GM21360 (cell line): ENCODE data around the gene VAMP1.
A peak's percentile ranks its signal among the peaks of the same experiment; 100 is the strongest.
"Not testable (repeated sequence)": the region's sequence is repeated elsewhere in the genome, so short reads cannot be mapped to it uniquely, and the experiment has no call there.

Source experiments
- ATAC-seq: cut with Tn5 transposase; IDR thresholded peaks from one replicate; pipeline ENCODE4 v1.9.1; 2021; ENCODE audit warnings: mild to moderate bottlenecking, moderate library complexity; ENCODE audit not compliant: unreplicated experiment

Gene VAMP1, protein sequence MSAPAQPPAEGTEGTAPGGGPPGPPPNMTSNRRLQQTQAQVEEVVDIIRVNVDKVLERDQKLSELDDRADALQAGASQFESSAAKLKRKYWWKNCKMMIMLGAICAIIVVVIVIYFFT

DNA sequence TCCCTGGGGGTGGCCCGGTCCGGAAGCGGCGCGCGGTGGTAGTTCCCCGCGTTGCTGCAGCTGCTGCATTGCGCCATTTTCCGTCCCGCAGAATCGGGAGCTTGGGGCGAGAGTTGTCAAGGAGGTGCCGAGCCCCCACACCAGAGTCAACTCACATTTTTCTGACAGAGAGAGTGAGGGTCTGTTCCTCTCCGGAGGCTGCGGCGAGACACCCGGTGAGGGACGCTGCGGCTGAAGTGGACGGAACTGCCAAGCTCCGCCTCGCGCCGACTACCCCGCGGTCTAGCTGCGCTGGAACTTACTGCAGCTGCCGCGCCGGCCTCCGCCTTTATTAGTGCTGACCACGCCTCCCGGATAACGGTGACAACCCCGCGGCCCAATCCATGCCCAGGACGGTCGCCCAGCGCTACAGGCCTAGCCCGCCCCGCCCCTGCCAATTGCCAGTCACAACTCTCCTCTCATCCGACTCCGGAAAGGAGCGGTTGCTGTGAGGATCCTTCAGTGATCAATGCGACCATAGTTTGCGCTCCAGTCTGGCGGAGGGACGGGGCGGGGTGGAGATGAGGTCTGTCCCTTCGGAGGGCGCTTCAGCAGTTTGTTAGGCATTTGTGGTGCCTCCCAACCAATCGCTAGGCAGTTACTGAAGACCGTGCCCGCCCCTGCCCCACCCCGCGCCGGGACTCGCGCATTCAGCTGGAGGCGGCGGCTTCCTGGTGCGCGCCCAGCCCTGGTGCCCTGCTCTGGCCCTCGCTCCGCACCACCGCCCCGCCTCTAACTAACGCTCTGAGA, at the start of gene VAMP1:
Gene VAMP1 (minus strand): TSS at position 303 of the 789 bp plus-strand sequence. CDS start 146 bp downstream, at position 157.
- ATAC-seq, result peak; percentile 86

DNA sequence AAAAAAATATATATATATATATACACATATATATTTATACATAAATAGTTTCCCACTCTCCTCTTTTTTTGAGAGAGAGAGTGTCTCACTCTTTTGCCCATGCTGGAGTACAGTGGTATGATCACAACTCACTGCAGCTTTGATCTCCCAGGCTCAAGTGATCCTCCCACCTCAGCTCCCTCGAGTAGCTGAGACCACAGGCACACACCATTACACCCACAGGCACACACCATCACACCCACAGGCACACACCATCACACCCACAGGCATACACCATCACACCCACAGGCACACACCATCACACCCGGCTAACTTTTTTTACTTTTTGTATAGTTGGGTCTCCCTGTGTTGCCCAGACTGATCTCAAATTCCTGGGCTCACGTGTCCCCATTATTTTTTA, 49.7 kb upstream of the VAMP1 start:
- no peak for ATAC-seq

DNA sequence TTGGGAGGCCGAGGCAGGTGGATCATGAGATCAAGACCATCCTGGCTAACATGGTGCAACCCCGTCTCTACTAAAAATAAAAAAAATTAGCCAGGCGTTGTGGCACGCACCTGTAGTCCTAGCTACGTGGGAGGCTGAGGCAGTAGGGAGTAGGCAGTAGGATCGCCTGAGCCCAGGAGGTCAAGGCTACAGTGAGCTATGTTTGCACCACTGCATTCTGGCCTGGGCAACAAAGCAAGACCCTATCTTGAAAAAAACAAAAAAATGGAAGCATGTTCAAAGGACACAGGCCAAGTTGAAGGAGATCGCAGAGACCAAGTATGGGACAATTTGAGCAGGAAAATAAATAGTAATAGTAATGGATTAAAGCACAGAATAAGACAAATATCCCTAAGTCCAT, 37.6 kb upstream of the VAMP1 start:
- no peak for ATAC-seq

DNA sequence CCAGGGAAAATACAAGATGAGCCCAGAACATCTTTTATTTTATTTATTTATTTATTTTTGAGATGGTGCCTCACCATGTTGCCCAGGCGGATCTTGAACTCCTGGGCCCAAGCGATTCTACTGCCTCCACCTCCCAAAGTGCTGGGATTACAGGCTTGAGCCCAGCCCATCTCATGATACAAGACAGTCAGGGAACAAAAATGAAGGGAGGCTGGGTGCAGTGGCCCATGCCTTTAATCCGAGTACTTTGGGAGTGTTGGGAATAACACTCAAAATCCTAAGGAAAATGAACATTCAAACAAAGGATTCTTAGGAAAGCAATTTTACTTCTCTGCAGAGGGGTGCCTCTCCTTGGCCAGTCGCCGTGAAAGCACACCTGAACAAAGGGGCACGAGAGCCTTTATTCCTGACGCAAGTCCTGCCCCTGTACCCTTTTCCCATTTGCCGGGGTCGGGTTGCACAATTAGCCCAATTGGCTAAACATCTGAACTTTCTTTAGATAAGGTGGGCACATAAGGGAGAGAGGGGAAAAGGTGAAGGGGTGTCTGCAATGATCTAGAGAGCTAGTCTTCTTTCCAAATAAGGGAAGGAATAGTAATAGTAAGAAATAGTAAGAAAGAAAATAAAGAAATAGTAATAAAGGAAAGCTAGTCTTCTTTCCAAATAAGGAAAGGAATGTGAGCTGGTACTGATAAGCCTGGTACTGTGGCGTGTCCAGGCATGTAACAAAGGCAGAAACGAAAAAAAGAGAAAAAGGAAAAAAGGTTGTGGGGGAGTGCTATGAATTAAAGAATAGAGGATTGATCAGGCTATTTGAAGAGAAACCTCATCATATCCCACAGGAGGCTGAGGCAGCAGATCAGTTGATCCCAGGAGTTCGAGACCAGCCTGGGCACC, 36.9 kb upstream of the VAMP1 start:
- ATAC-seq, result no peak

DNA sequence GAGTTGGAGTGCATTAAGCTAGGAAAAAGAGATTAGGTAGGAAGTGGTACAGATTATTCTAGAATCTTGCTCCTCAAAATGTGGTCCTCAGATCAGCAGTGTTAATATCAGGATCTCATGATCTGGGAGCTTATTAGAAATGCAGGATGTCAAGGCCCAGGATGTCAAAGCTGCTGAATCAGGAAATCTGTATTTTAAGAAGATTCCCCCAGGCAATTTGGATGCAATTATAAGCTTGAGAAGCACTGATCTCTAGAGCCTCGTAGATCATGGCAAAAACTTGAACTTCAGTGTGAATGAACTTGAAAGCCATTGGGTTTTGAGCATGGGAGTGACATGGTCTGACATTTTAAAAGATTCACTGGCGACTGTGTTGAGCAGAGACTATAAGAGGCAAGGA, 30.0 kb upstream of the VAMP1 start:
- ATAC-seq, result no peak

DNA sequence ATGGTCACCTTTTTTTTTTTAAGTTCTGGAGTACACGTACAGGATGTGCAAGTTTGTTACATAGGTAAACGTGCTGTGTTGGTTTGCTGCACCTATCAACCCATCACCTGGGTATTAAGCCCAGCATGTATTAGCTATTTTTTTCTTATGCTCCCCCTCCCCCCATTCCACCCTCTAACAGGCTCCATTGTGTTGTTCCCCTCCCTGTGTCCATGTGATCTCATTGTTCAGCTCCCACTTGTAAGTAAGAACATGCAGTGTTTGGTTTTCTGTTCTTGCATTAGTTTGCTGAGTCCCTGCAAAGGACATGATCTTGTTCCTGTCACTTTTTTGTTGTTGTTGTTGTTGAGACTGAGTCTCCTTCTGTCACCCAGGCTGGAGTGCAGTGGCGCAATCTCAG, 26.8 kb upstream of the VAMP1 start:
- not testable (repeated sequence) for ATAC-seq

DNA sequence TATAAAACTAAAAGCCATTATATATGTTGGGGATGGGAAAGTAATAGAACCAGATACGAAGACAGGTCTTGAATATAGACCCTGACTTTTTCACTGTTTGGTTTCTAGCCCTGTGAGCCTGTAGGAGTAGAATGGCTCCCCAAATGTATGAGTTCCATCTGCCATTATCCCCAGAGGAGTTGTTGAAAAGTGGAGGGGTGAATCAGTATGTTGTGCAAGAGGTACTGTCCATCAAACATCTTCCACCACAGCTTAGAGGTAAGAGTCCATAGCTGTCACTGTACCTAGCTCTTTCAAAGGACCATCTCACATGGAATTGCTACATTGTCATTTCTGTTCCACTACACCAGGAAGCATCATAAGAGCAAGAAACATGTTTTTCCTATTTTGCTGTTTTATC, 24.5 kb upstream of the VAMP1 start:
- ATAC-seq, result no peak

DNA sequence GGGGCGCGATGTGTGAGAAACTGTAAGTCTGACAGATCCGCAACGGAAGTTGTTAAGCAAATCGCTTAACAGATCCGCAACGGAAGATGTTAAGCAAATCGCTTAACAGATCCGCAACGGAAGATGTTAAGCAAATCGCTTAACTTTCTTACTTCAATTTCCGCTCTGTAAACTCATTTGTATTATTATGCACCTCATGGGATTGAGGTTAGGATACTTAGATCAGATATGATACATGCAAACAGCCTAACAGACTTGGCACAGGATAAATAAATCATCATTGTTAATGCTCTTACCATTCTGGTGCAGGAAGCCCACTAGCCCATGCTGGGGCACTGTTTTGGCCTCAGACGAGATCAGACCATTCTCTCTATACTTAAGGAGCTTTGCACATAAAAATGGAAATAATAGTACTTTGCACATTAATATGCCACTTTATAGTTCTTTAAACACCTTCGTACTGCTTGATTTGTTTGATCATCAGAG, 23.8 kb upstream of the VAMP1 start:
- ATAC-seq, result peak; percentile 18

DNA sequence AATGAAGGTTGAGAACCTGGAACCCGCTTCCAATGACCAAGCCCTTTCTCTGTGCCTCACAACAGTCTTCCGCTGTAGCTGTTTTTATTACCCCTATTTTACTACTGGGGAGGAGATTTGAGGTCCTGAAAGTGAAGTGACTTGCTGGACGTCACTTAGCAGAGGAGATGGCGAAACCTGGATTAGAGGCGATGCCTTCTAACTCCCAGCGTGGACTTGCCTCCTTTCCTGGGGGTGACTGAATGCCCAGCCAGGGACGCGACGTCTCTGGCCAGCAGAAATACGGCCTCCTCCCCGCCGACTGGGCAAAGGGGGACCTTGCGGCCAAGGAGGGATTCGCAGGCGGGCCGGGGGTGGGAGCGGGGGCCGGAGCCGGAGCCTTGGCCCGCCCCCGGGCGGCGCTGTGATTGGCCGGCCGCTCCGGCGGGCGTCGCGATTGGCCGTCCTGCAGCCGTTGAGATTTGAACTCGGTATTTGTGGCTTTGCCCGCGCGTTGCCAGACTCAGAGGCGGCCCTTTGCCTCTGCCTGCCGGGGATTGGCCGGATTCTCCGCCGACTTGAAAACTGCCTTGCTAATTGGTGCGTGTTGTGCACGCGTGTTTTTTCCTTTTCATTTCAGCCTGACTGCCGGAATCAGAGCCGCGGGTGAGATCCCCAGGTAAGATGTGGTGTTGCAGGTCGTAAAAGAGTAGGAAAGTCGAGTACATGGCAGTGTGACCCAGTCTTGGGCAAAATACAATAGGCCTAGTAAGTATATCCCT, 23.2 kb upstream of the VAMP1 start, which contains the start of gene NCAPD2:
Gene NCAPD2 (plus strand): TSS at position 606 of the 761 bp plus-strand sequence. CDS start 997 bp downstream, outside the sequence.
- peak; percentile 80 for ATAC-seq

DNA sequence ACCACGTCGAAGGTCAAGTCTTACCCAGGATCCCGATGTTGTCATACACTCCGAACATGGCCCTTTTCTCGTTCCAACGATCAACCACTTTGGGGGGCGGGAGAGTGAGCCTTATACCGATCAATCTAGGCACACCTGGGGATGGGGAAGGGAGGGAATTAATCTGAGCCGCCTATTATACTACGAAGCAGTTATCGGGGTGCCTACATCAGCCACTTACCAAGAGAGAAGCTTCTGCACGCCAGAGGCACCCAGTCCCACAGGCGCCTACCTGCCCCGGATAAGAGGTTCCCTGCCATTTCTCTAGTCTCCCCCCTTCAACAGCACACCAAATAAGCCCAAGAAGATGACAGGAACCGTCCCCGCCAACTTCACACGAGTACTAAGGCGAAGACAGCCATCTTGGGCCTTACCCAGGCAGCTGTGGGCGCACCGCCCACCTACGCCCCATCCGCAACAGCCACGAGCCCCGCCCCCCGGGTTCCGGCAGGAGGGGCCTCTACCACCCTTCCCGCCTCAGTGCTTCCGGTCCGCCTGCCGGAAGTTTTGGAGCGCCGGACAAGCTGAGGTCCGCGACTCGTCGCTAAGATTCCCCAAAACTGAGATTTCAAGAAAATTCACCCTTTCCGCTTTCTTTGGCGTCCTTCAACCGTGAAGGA, 22.5 kb upstream of the VAMP1 start, which contains the start of gene MRPL51:
Gene MRPL51 (minus strand): TSS at position 425 of the 659 bp plus-strand sequence. CDS start 126 bp downstream, at position 299.
- ATAC-seq, result peak; percentile 58

DNA sequence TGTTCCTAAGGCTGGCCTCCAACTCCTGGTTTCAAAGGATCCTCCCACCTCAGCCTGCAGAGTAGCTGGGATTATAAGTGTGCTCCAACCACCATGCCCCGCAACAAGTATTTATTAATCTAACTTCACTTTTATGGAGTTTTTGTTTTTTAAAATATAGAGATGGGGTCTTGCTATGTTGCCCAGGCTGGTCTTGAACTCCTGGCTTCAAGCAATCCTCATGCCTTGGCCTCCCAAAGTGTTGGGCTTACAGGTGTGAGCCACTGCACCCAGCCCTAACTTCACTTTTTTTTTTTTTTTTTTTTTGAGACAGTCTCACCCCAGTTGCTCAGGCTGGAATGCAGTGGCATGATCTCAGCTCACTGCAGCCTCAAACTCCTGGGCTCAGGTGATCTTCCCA, 20.2 kb upstream of the VAMP1 start:
- ATAC-seq, result not testable (repeated sequence)

DNA sequence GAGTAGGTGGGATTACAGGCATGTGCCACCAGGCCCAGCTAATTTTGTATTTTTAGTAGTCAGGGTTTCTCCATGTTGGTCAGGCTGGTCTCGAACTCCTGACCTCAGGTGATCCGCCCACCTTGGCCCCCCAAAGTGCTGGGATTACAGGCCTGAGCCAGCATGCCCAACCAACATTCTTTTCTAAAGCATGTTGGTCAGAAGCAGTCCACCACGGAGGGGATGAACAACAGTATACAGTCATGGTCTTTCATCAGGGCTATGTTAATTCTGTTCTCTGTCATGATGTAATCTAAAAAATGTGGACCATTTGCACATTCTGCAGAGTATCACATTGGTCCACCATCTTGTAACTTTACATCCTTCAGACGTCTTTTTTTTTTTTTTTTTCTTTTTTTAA, 19.0 kb upstream of the VAMP1 start:
- no peak for ATAC-seq

DNA sequence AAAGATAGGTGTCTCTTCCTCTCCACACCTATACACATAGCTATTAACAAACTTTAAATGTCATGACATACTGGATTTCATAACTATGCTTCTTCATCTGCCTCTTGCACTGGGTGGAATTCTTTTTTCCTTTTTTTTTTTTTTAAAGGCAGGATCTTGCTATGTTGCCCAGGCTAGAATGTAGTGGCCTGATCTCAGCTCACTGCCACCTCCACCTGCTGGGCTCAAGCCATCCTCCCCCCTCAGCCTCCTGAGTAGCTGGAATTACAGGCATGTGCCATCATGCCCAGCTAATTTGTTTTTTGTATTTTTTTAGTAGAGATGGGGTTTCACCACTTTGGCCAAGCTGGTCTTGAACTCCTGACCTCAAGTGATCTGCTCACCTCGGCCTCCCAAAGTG, 17.8 kb upstream of the VAMP1 start:
- ATAC-seq, result no peak

DNA sequence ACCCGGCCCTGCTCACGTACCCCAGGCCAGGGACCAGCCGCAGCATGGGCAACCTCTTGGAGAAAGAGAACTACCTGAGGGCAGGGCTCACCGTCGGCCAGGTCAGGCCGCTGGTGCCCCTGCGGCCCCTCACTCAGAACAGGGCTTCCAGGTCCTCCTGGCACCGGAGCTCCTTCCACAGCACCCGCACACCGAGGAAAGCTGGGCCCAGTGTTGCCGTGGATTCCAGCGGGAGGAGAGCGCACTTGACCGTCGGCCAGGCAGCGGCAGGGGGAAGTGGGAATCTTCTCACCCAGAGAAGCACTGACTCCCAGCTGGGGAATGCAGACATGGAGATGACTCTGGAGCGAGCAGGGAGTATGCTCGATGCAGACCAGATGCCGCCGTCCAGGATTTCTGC, 7.9 kb upstream of the VAMP1 start:
- ATAC-seq, result no peak

DNA sequence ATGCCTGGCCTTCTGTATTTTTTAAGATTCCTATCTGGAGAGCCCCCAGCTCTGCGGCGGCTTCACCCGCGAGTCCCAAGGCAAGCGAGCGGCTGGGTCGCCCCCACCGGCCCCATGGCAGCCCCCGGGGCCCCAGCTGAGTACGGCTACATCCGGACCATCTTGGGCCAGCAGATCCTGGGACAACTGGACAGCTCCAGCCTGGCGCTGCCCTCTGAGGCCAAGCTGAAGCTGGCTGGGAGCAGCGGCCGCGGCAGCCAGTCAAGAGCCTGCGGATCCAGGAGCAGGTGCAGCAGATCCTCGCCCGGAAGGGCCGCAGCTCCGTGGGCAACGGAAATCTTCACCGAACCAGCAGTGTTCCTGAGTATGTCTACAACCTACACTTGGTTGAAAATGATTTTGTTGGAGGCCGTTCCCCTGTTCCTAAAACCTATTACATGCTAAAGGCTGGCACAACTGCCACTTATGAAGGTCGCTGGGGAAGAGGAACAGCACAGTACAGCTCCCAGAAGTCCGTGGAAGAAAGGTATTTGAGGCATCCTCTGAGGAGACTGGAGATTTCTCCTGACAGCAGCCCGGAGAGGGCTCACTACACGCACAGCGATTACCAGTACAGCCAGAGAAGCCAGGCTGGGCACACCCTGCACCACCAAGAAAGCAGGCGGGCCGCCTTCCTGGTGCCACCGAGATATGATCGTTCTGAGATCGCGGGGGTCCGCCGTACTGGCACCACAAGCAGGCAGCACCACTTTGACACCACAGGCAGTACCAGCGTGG, 7.3 kb upstream of the VAMP1 start:
- not testable (repeated sequence) for ATAC-seq

DNA sequence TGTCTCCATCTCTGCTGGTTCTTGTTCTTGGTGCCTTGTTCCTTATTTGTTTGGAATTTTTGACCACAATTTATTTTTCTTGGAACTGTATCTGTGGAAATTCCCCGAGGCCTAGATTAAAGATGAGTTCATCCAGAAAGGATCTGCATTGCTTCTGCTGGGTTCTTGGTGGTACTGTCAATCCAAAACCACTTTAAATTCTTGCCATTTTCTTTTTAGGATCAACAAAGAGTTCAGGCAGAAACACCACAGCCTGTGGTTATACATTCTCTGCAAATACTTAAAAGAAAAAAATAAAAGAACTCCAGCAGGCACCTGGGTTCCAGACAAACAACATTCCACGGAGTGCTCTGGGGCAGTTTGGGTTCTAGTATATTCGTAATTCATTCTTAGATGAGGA, 6.0 kb upstream of the VAMP1 start:
- no peak for ATAC-seq

DNA sequence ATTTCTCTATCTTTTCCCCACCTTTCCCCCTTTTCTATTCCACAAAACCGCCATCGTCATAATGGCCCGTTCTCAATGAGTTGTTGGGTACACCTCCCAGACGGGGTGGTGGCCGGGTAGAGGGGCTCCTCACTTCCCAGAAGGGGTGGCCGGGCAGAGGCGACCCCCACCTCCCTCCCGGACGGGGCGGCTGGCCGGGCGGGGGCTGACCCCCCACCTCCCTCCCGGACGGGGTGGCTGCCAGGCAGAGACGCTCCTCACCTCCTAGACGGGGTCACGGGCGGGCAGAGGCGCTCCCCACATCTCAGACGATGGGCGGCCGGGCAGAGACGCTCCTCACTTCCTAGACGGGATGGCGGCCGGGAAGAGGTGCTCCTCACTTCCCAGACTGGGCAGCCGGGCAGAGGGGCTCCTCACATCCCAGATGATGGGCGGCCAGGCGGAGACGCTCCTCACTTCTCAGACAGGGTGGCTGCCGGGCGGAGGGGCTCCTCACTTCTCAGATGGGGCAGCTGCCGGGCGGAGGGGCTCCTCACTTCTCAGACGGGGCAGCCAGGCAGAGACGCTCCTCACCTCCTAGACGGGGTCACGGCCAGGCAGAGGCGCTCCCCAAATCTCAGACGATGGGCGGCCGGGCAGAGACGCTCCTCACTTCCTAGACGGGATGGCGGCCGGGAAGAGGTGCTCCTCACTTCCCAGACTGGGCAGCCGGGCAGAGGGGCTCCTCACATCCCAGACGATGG, 4.9 kb upstream of the VAMP1 start:
- ATAC-seq, result not testable (repeated sequence)

DNA sequence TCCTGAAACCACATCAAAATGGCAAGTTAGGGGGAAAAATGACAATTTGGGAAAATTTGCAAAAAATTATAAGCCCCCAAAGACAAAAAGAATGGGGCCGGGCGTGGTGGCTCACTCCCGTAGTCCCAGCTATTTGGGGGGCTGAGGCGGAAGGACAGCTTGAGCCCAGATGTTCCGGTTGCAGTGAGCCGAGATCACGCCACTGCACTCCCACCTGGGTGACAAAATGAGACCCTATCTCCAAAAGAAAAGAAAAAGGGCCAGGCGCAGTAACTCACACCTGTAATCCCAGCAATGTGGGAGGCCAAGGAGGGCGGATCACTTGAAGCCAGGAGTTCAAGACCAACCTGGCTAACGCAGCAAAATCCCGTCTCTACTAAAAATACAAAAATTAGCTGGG, 2.0 kb upstream of the VAMP1 start:
- no peak for ATAC-seq

DNA sequence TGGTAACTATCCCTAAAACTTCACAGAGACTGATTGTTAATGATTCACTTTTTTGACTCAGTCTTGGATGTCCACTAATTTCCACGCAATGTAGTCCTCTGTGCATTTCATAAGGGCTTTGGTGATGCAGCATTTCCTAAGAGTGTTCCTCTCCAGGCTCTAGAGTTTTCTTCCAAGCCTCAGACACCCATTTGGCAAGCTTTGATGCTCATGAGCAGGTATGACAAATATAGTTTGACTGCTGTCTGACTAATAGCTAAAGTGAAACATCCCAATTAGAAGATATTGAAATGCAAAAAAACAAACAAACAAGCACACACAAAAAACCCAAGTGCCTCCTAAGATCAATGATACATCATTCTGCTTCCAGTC, 1.5 kb upstream of the VAMP1 start:
- ATAC-seq, result no peak
